ENCODE measurements around the gene GLMP. TPM values are rescaled to one million over a fixed set of nuclear protein-coding genes. Genes with fewer than 3 reads are reported as not detected.

The GLMP gene
- total RNA-seq, result 82.5 and 103 TPM in 2 replicates

GRCh38 chr1:156295391-156295947 is at the start of gene GLMP:
Gene GLMP (minus strand): TSS chr1:156295679. CDS start chr1:156295645, 34 bp downstream.

GRCh38 chr1:156338180-156338976 is 42.9 kb upstream of the GLMP start, which contains the start of the genes CCT3 and TSACC:
Gene CCT3 (minus strand): TSS chr1:156338292. CDS start chr1:156338184, 108 bp downstream.
Gene TSACC (plus strand): TSS chr1:156338526. CDS start chr1:156339758, 1,232 bp downstream.

GRCh38 chr1:156298852-156299357 is 3.4 kb upstream of the GLMP start, which contains the start of gene VHLL:
Gene VHLL (minus strand): TSS chr1:156299307. CDS start chr1:156299189, 118 bp downstream.

GRCh38 chr1:156284112-156284511 is 11.4 kb downstream of the GLMP start, which contains the start of gene TMEM79:
Gene TMEM79 (plus strand): TSS chr1:156284325. CDS start chr1:156285227, 902 bp downstream.

GRCh38 chr1:156282479-156283222 is 12.8 kb downstream of the GLMP start, which contains the start of gene SMG5:
Gene SMG5 (minus strand): TSS chr1:156282825. CDS start chr1:156282680, 145 bp downstream.

GRCh38 chr1:156247460-156248322 is 47.8 kb downstream of the GLMP start, which contains the start of gene PAQR6:
Gene PAQR6 (minus strand): TSS chr1:156248056. CDS start chr1:156246731, 1,325 bp downstream.

Other genes starting within 250 kb of the GLMP start
- 14.3 and 20.0 TPM in 2 replicates for gene UBQLN4, start 241.9 kb downstream of the GLMP start, total RNA-seq
- gene LAMTOR2, start 240.9 kb downstream of the GLMP start, total RNA-seq, result 68.6 and 87.1 TPM in 2 replicates
- 0.80 and 3.4 TPM in 2 replicates for gene RAB25, start 234.5 kb downstream of the GLMP start, total RNA-seq
- 7.0 and 15.8 TPM in 2 replicates for gene MEX3A, start 213.2 kb downstream of the GLMP start, total RNA-seq
- 439 and 479 TPM in 2 replicates for gene LMNA, start 181.0 kb downstream of the GLMP start, total RNA-seq
- gene SEMA4A, start 142.1 kb downstream of the GLMP start, total RNA-seq, result 0.65 and 0.88 TPM in 2 replicates
- 11.6 and 15.2 TPM in 2 replicates for gene SLC25A44, start 101.6 kb downstream of the GLMP start, total RNA-seq
- 53.4 and 80.4 TPM in 2 replicates for gene PMF1, start 82.7 kb downstream of the GLMP start, total RNA-seq
- gene BGLAP, start 53.5 kb downstream of the GLMP start, total RNA-seq, result 1.2 TPM in 1 of 2 replicates, not detected in the other
- 0.26 and 2.1 TPM in 2 replicates for gene PAQR6, start 47.6 kb downstream of the GLMP start, total RNA-seq
- gene SMG5, start 12.9 kb downstream of the GLMP start, total RNA-seq, result 36.1 and 46.6 TPM in 2 replicates
- gene TMEM79, start 11.4 kb downstream of the GLMP start, total RNA-seq, result 2.5 and 6.6 TPM in 2 replicates
- gene VHLL, start 3.6 kb upstream of the GLMP start, total RNA-seq, result 5.3 TPM in 1 of 2 replicates, not detected in the other
- gene CCT3, start 42.6 kb upstream of the GLMP start, total RNA-seq, result 205 and 349 TPM in 2 replicates
- gene TSACC, start 42.8 kb upstream of the GLMP start, total RNA-seq, result 0.65 TPM in 1 of 2 replicates, not detected in the other
- not detected in 2 replicates for gene RHBG, start 73.5 kb upstream of the GLMP start, total RNA-seq
- gene MEF2D, start 205.1 kb upstream of the GLMP start, total RNA-seq, result 16.9 and 40.0 TPM in 2 replicates

All from epithelial cell of alveolus of lung (primary cell).